IMR-90 (cell line): ENCODE measurements around the gene JCAD. TPM values are rescaled to one million over a fixed set of nuclear protein-coding genes. Genes with fewer than 3 reads are reported as not detected.

Experiments used
- ATAC-seq: fragments of 200-7000 bp; cut with Tn5 transposase; 2 replicates; pipeline ENCODE4 v1.9.1; 2020; ENCODE audit warnings: low read depth, mild to moderate bottlenecking, moderate library complexity
- BruUV-seq: library from RNA; stranded (reverse); fragments of 400-500 nt; replicated peaks from 2 replicates; lab custom pipeline; 2021; lab: Mats Ljungman, UMichigan
- CTCF ChIA-PET: fragments of 300-600 bp; formaldehyde crosslinking; extraction: SDS; loops from one replicate; lab custom pipeline; 2021; ENCODE audit warnings: antibody characterized with exemption; lab: Yijun Ruan, JAX
- POLR2A ChIA-PET: fragments of 300-600 bp; sonication (Branson Sonifier 250); formaldehyde crosslinking; loops from one replicate; lab custom pipeline; 2022; ENCODE audit warnings: antibody characterized with exemption; ENCODE audit not compliant: unreplicated experiment; lab: Charles Lee
- DNase-seq: peaks from one replicate; pipeline ENCODE4 v3.0.0; 2013
- H2AFZ ChIP-seq: replicated peaks from 2 replicates; pipeline ENCODE3; 2013; ENCODE audit warnings: low read length, mild to moderate bottlenecking; ENCODE audit not compliant: poor library complexity
- H2AK5ac ChIP-seq: 2 replicates; pipeline ENCODE4 v1.6.1; 2013; ENCODE audit warnings: low read depth, low read length, inconsistent platforms
- H2AK9ac ChIP-seq: replicated peaks from 2 replicates; pipeline ENCODE3; 2013; ENCODE audit warnings: mild to moderate bottlenecking, low read depth, low read length, moderate library complexity; ENCODE audit not compliant: poor library complexity
- H2BK120ac ChIP-seq: 2 replicates; pipeline ENCODE4 v1.6.1; 2013; ENCODE audit warnings: low read depth, low read length, inconsistent platforms
- H2BK15ac ChIP-seq: 3 replicates; pipeline ENCODE4 v1.6.1; 2013; ENCODE audit warnings: low read depth, low read length, inconsistent platforms
- H2BK20ac ChIP-seq: 2 replicates; pipeline ENCODE4 v1.6.1; 2013; ENCODE audit warnings: low read depth, mild to moderate bottlenecking, inconsistent platforms, low read length, moderate library complexity
- H2BK5ac ChIP-seq: 2 replicates; pipeline ENCODE4 v1.6.1; 2013; ENCODE audit warnings: mild to moderate bottlenecking, low read depth, low read length, inconsistent platforms; ENCODE audit not compliant: poor library complexity, severe bottlenecking
- H3K14ac ChIP-seq: replicated peaks from 2 replicates; pipeline ENCODE4 v1.6.1; 2013; ENCODE audit warnings: low read depth, low read length, inconsistent platforms
- H3K18ac ChIP-seq: 2 replicates; pipeline ENCODE4 v1.6.1; 2013; ENCODE audit warnings: low read depth, low read length, control low read depth
- H3K23ac ChIP-seq: 2 replicates; pipeline ENCODE4 v1.6.1; 2013; ENCODE audit warnings: low read depth, low read length, inconsistent platforms
- H3K27ac ChIP-seq: 2 replicates; pipeline ENCODE4 v1.5.1; 2013; ENCODE audit warnings: mild to moderate bottlenecking, control low read depth, low read length; ENCODE audit not compliant: insufficient read depth
- H3K27me3 ChIP-seq: 2 replicates; pipeline ENCODE4 v1.6.1; 2013; ENCODE audit warnings: low read length; ENCODE audit not compliant: control insufficient read depth, insufficient read depth
- H3K36me3 ChIP-seq: 2 replicates; pipeline ENCODE4 v1.6.1; 2013; ENCODE audit warnings: low read length, mixed read lengths; ENCODE audit not compliant: control insufficient read depth, insufficient read depth
- H3K4ac ChIP-seq: 2 replicates; pipeline ENCODE4 v1.6.1; 2013; ENCODE audit warnings: low read depth, low read length, inconsistent platforms
- H3K4me1 ChIP-seq: 2 replicates; pipeline ENCODE4 v1.6.1; 2013; ENCODE audit warnings: low read length, mixed read lengths; ENCODE audit not compliant: control insufficient read depth, insufficient read depth
- H3K4me2 ChIP-seq: 2 replicates; pipeline ENCODE4 v1.6.1; 2013; ENCODE audit warnings: low read depth, mild to moderate bottlenecking, control low read depth, low read length, moderate library complexity
- H3K4me3 ChIP-seq: 2 replicates; pipeline ENCODE4 v1.5.1; 2013; ENCODE audit warnings: low read depth, mild to moderate bottlenecking, control low read depth, low read length, moderate library complexity; ENCODE audit not compliant: insufficient read depth
- H3K56ac ChIP-seq: 2 replicates; pipeline ENCODE4 v1.6.1; 2013; ENCODE audit warnings: low read length, inconsistent platforms; ENCODE audit not compliant: insufficient read depth; ENCODE audit errors: extremely low read depth
- H3K79me1 ChIP-seq, 2 experiments: 2 replicates each; pipeline ENCODE4 v1.6.1; 2013; ENCODE audit warnings: low read length in 2 of 2, inconsistent platforms in 1 of 2, low read depth in 1 of 2
- H3K9ac ChIP-seq: 2 replicates; pipeline ENCODE4 v1.6.1; 2013; ENCODE audit warnings: low read depth, low read length, control low read depth
- H3K9me1 ChIP-seq: 2 replicates; pipeline ENCODE4 v1.6.1; 2013; ENCODE audit warnings: low read length, inconsistent platforms; ENCODE audit not compliant: insufficient read depth
- H3K9me3 ChIP-seq: 2 replicates; pipeline ENCODE4 v1.6.1; 2013; ENCODE audit warnings: low read length; ENCODE audit not compliant: control insufficient read depth, insufficient read depth
- H4K20me1 ChIP-seq: 2 replicates; pipeline ENCODE4 v1.6.1; 2013; ENCODE audit warnings: low read length, inconsistent platforms; ENCODE audit not compliant: insufficient read depth
- H4K5ac ChIP-seq: 2 replicates; pipeline ENCODE4 v1.6.1; 2013; ENCODE audit warnings: mild to moderate bottlenecking, low read depth, low read length, control low read depth
- H4K8ac ChIP-seq, 2 experiments: 2 replicates each; pipeline ENCODE4 v1.6.1; 2013; ENCODE audit warnings: low read depth in 2 of 2, low read length in 2 of 2, control low read depth in 1 of 2, inconsistent platforms in 1 of 2
- H4K91ac ChIP-seq: 2 replicates; pipeline ENCODE4 v1.6.1; 2013; ENCODE audit warnings: low read depth, low read length, inconsistent platforms; ENCODE audit not compliant: insufficient read depth
- BHLHE40 ChIP-seq: fragments of 150-350 bp; IDR thresholded peaks from 2 replicates; pipeline ENCODE4 v1.6.1; 2016; ENCODE audit warnings: mild to moderate bottlenecking, low read depth, low read length
- CEBPB ChIP-seq: IDR thresholded peaks from 2 replicates; pipeline ENCODE4 v1.6.1; 2012; ENCODE audit warnings: low read depth, low read length, improper control_type of control experiment
- CHD1 ChIP-seq: IDR thresholded peaks from 2 replicates; pipeline ENCODE4 v1.6.1; 2012; ENCODE audit warnings: low read depth, low read length, improper control_type of control experiment
- CTCF ChIP-seq: conservative IDR thresholded peaks from 2 replicates; pipeline ENCODE4 v1.5.1; 2012; ENCODE audit warnings: mild to moderate bottlenecking, low read depth, low read length, improper control_type of control experiment
- ELK1 ChIP-seq: fragments of 150-350 bp; IDR thresholded peaks from 2 replicates; pipeline ENCODE4 v1.6.1; 2016; ENCODE audit warnings: low read depth, mild to moderate bottlenecking, low read length, moderate library complexity, borderline replicate concordance
- FOS ChIP-seq: fragments of 150-350 bp; IDR thresholded peaks from 2 replicates; pipeline ENCODE4 v1.6.1; 2016; ENCODE audit warnings: low read depth, low read length
- MAFK ChIP-seq: IDR thresholded peaks from 2 replicates; pipeline ENCODE4 v1.6.1; 2012; ENCODE audit warnings: low read depth, low read length, improper control_type of control experiment
- MAZ ChIP-seq: IDR thresholded peaks from 2 replicates; pipeline ENCODE4 v1.6.1; 2012; ENCODE audit warnings: low read depth, mild to moderate bottlenecking, low read length, improper control_type of control experiment, moderate library complexity, borderline replicate concordance
- MXI1 ChIP-seq: IDR thresholded peaks from 2 replicates; pipeline ENCODE4 v1.6.1; 2012; ENCODE audit warnings: low read depth, mild to moderate bottlenecking, low read length, moderate library complexity, borderline replicate concordance
- NFE2L2 ChIP-seq: fragments of 150-350 bp; IDR thresholded peaks from 2 replicates; pipeline ENCODE4 v1.6.1; 2016; ENCODE audit warnings: low read depth, mild to moderate bottlenecking, low read length
- POLR2A ChIP-seq: IDR thresholded peaks from 2 replicates; pipeline ENCODE4 v1.6.1; 2012; ENCODE audit warnings: mild to moderate bottlenecking, low read depth, low read length
- RAD21 ChIP-seq: IDR thresholded peaks from 2 replicates; pipeline ENCODE4 v1.6.1; 2012; ENCODE audit warnings: low read length, improper control_type of control experiment
- RCOR1 ChIP-seq: IDR thresholded peaks from 2 replicates; pipeline ENCODE4 v1.6.1; 2012; ENCODE audit warnings: mild to moderate bottlenecking, low read length, improper control_type of control experiment; ENCODE audit not compliant: insufficient replicate concordance
- RFX5 ChIP-seq: IDR thresholded peaks from 2 replicates; pipeline ENCODE4 v1.8.0; 2012; ENCODE audit warnings: low read depth, mild to moderate bottlenecking, low read length, moderate library complexity
- SMC3 ChIP-seq: fragments of 150-350 bp; IDR thresholded peaks from 2 replicates; pipeline ENCODE4 v1.6.1; 2016; ENCODE audit warnings: low read depth, mild to moderate bottlenecking, antibody characterized with exemption, low read length, moderate library complexity
- USF2 ChIP-seq: fragments of 150-350 bp; IDR thresholded peaks from 2 replicates; pipeline ENCODE4 v1.6.1; 2017; ENCODE audit warnings: mild to moderate bottlenecking, antibody characterized with exemption, low read length, low read depth
- WGBS, 2 experiments: methylation state at CpG; one replicate each; pipeline versions ENCODE4 v1.1.5 to v1.1.7; 2013; ENCODE audit warnings: missing lambda C conversion rate in 2 of 2; ENCODE audit not compliant: insufficient read length in 1 of 2; ENCODE audit errors: extremely low coverage in 2 of 2; 5-methylcytosine and 5-hydroxymethylcytosine counted together
- dilution Hi-C: fragments of 300-500 bp; cut with HindIII; formaldehyde crosslinking; loops from one replicate; pipeline ENCODE4 v1.14.3; 2018; ENCODE audit warnings: low sequenced_read_pairs; ENCODE audit not compliant: unreplicated experiment
- in situ Hi-C: fragments of 300-500 bp; cut with MboI; formaldehyde crosslinking; loops from 3 replicates; pipeline ENCODE4 v1.14.3; 2019; ENCODE audit warnings: low sequenced_read_pairs, inconsistent platforms, mixed read lengths
- intact Hi-C: fragments of 100-400 bp; cut with micrococcal nuclease; formaldehyde crosslinking; loops from 2 replicates; pipeline ENCODE4 v1.10.0; 2022
- polyA plus RNA-seq, 3 experiments: library from polyadenylated mRNA; depleted of rRNA; stranded (reverse); fragments of >200 nt; gene quantifications; 2 replicates each; pipeline ENCODE4 v1.2.3, GENCODE V29; 2012; ENCODE audit warnings: low replicate concordance in 1 of 3
- total RNA-seq: library from RNA; depleted of rRNA; stranded (reverse); fragments of >200 nt; gene quantifications from 2 replicates; pipeline ENCODE4 v1.2.3, GENCODE V29; 2012

JCAD gene
- total and polyA plus RNA-seq, 2 of the 4 experiments (the other 2 are of a cell fraction) = 15.9 to 16.8 TPM

GRCh38 chr10:30073045-30073766 is 13.8 kb upstream of the JCAD start:
- Histone ChIP-seq H3K18ac (no peak overlapping the region), H3K79me1 (no peaks in the 10 kb centered on the region), H3K9ac (no peak overlapping the region), H2AK5ac (no peak overlapping the region), H3K9me3 (no peaks in the 10 kb centered on the region), H2BK20ac (no peak overlapping the region), H3K23ac (no peak overlapping the region), H3K4me3 (no peak overlapping the region), H2BK15ac (no peak overlapping the region), H4K8ac (no peak overlapping the region), H4K5ac (no peak overlapping the region), H3K27me3 (peaks cover 4% of the 10 kb centered on the region), H3K4me1 (peaks cover 6% of the 10 kb centered on the region), H2BK5ac (no peak overlapping the region), H4K20me1 (no peaks in the 10 kb centered on the region), H3K27ac (no peak overlapping the region), H4K91ac (no peak overlapping the region), H3K36me3 (no peaks in the 10 kb centered on the region), H3K56ac (no peak overlapping the region), H3K4me2 (no peak overlapping the region), H3K4ac (no peak overlapping the region), H3K14ac (no peak overlapping the region), H2BK120ac (no peak overlapping the region), H2AFZ (no peak overlapping the region), H3K9me1 (no peaks in the 10 kb centered on the region; the same call in 1 of the 2 replicates), H2AK9ac (no peak overlapping the region)
- in situ Hi-C loops = no loop called here
- dilution Hi-C loops = no loop called here
- ChIA-PET CTCF (interaction anchor here (1.1 kb wide), 1 partner anchor 11 kb away, joined by 3 read pairs; no protein-coding TSS in a partner anchor), POLR2A (no interaction called here)
- BruUV-seq = no TSS peak
- no peak for TF ChIP-seq MAFK
- no peak for TF ChIP-seq ELK1
- TF ChIP-seq MXI1 = no peak
- TF ChIP-seq NFE2L2 = no peak
- no peak for TF ChIP-seq USF2
- no peak for TF ChIP-seq CTCF
- no peak for TF ChIP-seq FOS
- TF ChIP-seq RCOR1 = no peak
- TF ChIP-seq CHD1 = no peak
- TF ChIP-seq RAD21 = no peak
- TF ChIP-seq CEBPB = no peak
- no peak for TF ChIP-seq MAZ
- no peak for TF ChIP-seq RFX5
- TF ChIP-seq BHLHE40 = no peak
- TF ChIP-seq SMC3 = no peak
- no peak for TF ChIP-seq POLR2A
- DNase-seq (no peak), ATAC-seq (no peak)
- WGBS, 2 experiments = 100% methylated on average over 1 of the region's 6 CpGs; no CpG with 5 or more reads in 1 of the 2 experiments
- intact Hi-C loops = no loop called here
